ENCODE results near the gene NIN.

The NIN gene

DNA sequence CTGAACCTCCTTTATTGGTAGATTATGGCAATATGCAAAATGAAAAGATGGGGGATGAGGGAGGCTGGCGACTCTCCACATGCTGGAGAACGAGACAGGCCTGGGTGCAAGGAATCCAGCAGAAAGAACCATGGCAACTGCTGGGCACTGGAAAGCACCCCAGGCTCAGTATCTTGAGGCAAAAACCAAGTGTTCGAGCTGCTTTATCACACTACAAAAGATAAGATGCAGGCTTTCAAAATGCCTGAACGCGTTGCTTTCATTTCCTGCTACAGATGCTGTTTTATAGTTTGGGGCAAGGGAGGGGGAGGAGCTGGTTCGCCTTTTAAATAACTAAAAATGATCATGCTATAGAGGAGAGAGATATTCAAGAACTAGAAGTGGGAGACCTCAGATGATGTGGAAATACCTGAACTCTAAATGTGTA lies 38.9 kb downstream of the NIN start:
- DNase-seq (ENCODE audit: low read depth in 2 of 3, low spot score in 2 of 3): no peak

DNA sequence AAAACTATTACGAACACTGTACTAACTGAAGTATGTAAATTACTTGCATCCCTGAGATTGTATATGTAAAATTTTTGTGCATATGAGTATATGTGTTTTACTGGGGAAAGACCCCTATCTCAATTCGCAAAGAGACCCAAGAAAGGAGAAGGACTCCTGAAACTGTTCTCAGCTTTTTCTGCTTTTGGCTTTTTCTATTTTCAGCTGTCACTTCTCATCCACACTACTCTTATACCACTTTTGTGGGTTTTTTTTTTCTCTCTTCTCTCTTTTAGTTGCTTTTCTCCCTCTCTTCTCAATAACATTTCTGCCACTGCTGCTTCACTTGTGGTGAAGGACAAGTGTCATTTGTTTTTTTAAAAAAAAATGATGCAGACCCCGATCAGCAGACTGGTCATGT lies 39.8 kb downstream of the NIN start:
- no peak for DNase-seq (ENCODE audit: low read depth in 2 of 3, low spot score in 2 of 3)

DNA sequence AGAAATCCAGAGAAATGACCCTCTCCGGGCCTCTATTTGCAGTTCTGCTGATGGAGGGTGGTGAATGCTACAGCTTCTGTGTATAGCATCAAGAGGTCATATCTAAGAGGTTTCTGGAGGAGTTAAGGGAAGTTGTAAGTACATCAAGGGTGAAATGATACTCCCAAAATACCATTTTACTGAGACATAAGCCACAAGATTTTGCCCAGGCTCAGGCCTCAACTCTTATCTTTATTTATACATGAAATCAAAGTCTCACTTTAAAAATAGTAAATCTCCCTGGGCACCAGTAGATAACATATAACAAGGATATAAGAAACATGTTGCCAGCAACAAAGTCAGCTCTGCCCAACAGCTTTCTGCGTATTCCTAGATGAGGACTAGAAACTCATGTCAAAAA lies 40.4 kb downstream of the NIN start:
- DNase-seq (ENCODE audit: low read depth in 2 of 3, low spot score in 2 of 3): no peak

- DNase-seq (ENCODE audit: low read depth in 2 of 3, low spot score in 2 of 3): no peak
Measured at GRCh38 chr14:50786751-50787464, 44.1 kb downstream of the NIN start.

DNA sequence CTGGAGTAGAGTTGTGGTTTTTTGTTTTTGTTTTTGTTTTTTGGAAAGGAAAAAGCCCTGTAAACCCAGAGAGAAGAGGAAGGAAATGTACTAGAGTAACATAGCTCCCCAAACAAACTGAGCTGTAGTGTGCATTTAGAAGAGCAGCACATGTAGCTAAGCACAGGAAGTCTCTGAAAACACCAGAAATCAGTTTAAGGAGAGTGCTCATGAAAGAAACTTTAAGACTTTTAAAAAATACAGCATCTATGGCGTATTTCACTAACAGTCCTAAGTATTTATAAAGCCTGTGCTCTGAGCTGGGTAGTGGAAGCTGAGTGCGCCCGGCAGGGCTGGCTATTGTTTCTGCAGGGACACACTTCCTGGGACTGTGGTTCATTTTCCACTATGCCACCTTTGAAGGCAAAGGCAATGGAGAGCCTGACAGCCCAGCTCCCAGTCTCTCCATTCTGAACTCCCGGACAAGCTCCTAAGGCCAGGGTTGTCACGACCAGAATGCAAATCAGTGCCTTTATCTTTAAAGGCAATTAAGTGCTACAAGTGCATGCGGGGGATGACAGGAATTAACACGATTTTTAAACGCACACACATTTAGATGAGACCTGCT lies 45.4 kb downstream of the NIN start:
- no peak for DNase-seq (ENCODE audit: low read depth in 2 of 3, low spot score in 2 of 3)

GRCh38 chr14:50784683-50785456 lies 46.1 kb downstream of the NIN start:
- no peak for DNase-seq (ENCODE audit: low read depth in 2 of 3, low spot score in 2 of 3)

- DNase-seq (ENCODE audit: low read depth in 2 of 3, low spot score in 2 of 3): no peak
Measured at GRCh38 chr14:50783563-50783962, 47.4 kb downstream of the NIN start.

GRCh38 chr14:50780393-50780792 lies 50.6 kb downstream of the NIN start:
- no peak for DNase-seq (ENCODE audit: low read depth in 2 of 3, low spot score in 2 of 3)

DNA sequence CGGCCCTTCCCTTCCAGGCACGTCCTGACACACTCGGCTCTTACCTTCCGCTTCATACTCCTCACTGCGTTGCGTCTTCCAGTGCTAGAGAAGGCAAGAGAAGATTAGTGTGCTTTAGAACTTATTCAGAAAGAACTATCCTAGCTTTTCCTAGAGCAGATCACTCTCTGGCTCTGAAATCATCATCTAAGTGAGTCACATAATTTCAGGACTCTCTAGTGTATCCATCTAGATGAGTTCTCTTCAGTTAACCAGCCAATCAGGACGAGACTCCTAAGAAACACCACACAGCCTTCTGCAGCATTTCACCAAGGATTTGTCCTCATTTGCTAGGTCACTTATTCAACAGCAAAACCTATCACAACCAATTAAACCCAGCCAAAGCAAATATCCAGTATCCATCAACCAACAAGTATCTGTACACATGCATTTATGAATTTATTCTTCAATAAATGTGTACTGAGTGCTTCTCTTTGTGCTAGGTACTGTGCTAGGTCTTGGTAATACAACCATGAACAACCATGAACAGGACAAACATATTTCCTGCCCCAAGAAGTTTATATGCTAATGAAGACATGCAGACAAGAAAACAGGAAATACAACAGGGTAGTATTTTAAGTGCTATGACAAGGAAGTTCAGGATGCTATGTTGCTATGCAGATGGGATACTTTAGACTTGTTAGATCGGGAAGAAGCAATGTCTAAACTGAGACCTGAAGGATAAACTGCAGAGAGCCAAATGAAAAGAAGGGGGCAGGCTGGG lies 52.1 kb downstream of the NIN start:
- no peak for DNase-seq (ENCODE audit: low read depth in 2 of 3, low spot score in 2 of 3)

DNA sequence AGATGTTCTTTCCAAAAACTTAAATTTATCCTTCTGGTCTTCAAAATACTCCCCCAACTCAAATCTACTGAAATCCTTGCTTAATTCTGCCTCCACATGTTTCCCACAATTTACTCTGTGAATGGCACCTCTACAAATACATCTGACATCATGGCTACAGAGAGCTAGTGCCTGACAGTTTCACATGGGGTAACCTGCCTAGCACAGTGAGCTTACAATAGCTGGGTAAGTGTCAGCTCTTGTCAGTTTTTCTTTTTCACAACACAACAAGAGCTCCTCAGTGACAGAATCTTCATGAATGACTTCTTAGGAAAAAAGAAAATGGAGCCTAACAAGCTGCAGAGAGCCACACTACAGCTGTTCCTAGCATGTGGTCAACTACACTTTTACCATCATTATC lies 54.4 kb downstream of the NIN start:
- no peak for DNase-seq (ENCODE audit: low read depth in 2 of 3, low spot score in 2 of 3)

DNA sequence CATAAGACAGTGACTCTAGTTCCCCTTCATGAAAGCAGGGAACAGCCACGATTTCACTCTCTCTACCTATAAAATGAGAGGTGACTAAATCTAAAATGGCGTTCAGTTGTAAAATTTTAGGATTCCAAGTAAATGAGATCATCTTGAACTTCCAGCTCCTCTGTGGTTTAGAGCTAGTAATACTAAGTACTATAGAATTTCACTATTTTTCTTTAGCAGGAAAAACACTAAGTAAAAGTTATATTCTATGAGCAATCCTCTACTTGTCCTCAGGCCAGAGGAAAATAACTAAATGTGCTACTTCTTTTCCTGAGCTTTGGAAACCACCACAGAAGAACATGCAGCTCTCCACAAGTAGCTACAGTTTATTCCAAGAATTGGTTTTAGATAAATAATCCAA lies 55.6 kb downstream of the NIN start:
- no peak for DNase-seq (ENCODE audit: low read depth in 2 of 3, low spot score in 2 of 3)

DNA sequence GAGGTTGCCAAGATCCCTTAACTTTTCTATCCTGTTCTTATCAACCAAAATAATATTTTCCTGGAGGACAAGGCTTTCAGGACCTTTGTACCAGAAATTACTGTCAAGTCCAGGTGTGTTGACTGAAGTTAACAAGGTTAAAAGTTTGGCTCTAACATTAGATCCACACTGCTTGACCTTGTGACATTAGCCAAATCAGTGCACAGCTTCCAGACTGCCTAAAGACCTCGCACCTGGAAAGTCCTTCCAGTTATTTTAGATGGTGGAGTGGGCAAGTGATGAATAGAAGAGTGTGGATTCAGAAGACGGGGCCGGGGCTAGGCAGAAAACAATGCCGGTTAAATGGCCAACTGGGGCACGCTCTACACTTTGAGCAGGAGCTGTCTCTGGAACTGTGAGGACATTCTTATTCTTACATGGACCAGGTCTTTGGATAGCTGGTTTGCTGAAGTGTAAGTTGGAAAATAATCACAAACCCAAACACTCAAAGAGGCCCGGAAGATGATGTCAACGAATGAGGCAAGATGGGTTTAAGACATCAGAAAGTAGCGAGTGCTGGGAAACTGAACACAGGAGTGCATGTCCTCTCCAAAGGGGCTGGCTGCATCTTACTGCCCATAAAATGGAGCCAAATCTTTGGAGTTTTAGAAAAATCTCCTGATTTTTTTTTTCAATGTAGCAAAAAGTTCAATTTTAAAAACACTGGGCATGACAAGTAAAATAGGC lies 56.3 kb downstream of the NIN start:
- DNase-seq (ENCODE audit: low read depth in 2 of 3, low spot score in 2 of 3): no peak

DNA sequence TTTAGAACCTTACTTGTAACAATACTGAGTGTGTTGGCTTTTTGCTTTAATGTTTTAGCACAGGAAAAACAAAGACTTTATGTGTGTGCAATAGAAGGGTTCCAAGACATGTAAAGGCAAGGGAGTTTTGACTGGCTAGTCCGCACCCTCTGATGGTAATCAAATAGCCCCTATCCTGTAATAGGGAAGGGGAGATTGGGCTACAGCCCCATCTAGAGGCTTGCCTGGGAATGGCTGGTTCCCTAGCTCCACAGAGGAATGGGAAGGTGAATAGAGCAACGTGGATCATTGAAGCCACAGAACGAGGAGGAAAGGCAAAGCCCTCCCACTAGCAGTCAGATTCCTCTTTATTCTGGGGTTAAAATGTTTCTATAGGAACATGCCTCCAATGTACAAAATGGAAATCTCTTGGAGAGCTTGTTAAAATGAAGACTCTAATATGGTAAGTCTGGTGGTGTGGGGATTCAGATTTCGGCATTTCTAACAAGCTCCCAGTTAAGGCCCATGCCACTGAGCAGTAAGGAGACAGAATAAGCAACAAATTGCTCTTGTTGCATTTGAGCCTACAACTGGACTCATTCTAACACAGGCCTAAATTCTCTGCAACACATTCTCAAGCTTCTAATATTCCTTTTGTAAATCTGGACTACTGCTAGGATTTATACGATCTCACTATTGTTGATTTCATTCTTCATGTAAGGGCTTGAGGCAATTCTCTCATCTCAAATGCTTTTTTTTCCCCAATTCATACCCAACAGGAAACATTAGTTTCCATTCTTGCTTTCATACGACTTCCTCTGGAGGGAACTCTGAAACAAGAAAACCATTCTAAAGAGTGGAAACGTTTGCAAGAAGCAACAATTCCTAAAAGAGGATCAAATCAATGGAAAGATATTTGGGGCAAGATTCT lies 57.1 kb downstream of the NIN start:
- no peak for DNase-seq (ENCODE audit: low read depth in 2 of 3, low spot score in 2 of 3)

GRCh38 chr14:50772412-50772811 lies 58.5 kb downstream of the NIN start:
- no peak for DNase-seq (ENCODE audit: low read depth in 2 of 3, low spot score in 2 of 3)

DNA sequence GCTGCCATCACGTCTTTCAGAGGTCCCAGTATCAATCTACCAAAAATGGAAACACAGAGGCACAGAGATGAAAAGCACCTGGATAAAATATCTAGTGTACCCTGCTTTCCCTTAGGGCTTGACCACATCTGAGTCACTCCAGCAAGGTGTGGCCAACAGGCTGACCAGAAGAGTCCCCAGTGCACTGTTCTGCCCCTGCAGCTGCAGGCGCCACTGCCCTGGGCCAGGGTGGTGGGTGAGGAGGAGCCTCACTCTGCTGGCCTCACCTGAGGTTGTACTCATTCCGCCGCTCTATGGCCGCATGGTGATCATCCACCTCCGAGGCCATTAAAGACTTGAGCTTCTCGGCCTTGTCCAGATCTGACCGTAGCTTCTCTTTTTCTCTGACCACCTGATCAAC lies 60.4 kb downstream of the NIN start:
- DNase-seq (ENCODE audit: low read depth in 2 of 3, low spot score in 2 of 3): no peak

DNA sequence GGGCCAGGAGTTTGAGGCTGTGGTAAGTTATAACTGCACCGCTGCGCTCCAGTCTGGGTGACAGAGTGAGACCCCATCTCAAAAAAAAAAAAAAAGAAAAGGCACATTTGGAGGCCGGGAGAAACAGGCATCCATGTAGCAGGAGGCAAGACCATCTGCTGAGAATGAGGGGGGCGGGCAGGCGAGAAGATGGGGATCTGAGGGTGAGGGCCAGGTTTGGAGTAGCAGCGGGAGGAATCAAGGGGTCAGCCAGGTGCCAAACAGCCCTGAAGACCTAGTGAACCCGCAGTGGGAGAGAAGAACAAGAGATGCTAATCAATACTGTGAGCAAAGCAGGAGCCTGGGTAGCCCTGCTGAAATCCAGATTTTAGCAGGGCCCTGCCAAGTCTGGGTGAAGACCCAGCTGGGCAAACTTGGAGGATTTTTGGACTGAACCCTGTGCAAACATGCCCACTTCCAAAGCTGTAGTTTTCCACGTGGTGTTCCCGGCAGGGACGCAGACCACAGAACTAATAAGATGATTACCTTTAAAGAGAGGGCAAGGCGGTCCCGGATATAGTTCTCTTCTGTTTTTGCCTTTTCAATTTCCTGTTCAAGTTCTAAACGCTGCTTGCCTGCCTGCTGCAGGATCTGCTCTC lies 61.0 kb downstream of the NIN start:
- no peak for DNase-seq (ENCODE audit: low read depth in 2 of 3, low spot score in 2 of 3)

DNA sequence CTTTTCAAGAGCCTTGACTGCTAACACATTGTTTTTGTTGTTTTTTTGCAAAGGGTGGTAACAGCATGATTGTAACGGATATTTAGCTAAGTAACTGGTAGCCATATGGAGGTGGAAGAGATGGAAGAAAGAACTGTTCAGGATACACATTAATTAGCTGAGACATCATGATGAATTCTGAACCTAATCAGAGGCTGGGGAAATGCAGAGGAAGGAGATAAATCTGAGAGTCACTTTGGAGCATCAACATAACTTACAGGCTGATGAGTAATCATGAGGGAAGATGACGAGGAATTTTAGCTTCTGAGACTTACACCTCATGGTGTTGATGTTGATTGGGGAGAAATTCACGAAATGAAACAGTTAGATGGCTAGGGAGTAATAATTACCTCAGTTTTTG lies 62.3 kb downstream of the NIN start:
- no peak for DNase-seq (ENCODE audit: low read depth in 2 of 3, low spot score in 2 of 3)

GRCh38 chr14:50766338-50766886 lies 64.5 kb downstream of the NIN start:
- DNase-seq (ENCODE audit: low read depth in 2 of 3, low spot score in 2 of 3): no peak

DNA sequence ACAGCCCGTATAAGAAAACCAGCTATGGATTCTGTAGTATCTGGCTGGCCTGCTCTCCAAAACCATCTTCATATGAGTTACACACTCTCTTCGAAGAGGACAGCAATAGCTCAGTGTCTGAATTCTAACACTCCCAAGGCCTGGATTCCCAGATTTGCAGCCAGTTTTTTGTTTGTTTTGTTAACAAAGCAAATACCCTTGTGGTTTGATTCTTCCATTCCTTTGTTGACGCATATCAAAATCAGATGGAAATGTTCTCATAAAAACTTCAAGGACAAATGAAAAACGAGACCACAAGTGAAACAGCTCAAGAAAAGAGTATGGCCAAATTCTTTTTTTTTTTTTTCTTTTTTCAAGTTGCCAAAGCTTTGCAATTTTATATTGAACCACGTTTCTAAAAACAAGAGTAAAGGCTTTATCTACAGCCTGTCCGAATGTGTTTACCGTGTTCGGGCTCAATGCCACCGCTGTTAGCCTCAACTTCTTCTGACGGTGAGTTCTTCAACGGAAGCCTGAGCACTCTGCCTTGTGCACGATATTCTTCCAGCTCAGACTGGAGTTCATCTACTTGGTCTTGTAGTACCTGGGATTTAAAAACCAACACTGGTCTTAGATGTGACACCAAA lies 67.5 kb downstream of the NIN start:
- DNase-seq (ENCODE audit: low read depth in 2 of 3, low spot score in 2 of 3): no peak
